ENCODE results near the gene CACNG3. TPM values are rescaled to one million over a fixed set of nuclear protein-coding genes. Genes with fewer than 3 reads are reported as not detected.
"Not testable (repeated sequence)": the region's sequence is repeated elsewhere in the genome, so short reads cannot be mapped to it uniquely, and the experiment has no call there.

CACNG3 gene
- total and polyA plus RNA-seq, 7 experiments from 2014 or later: not detected

GRCh38 chr16:24218299-24218698, 37.8 kb upstream of the CACNG3 start:
- no peaks in the 10 kb centered on the region for H3K27me3 Mint-ChIP-seq

GRCh38 chr16:24221219-24221618, 34.9 kb upstream of the CACNG3 start:
- Histone ChIP-seq H3K4me3 (ENCODE audit: low read length) (no peak overlapping the region), H3K4me1 (ENCODE audit: control insufficient read depth in 2 of 2, insufficient read depth in 2 of 2, low read length in 2 of 2) (no peaks in the 10 kb centered on the region), H3K9me3 (ENCODE audit: control insufficient read depth in 2 of 3, low read length in 3 of 3) (no peaks in the 10 kb centered on the region), H3K27me3 (ENCODE audit: control insufficient read depth in 2 of 2, insufficient read depth in 2 of 2, low read length in 2 of 2) (no peaks in the 10 kb centered on the region), H3K36me3 (ENCODE audit: control insufficient read depth in 2 of 3, insufficient read depth in 3 of 3, low read length in 3 of 3) (peaks cover 0 to 2% (median 0%) of the 10 kb centered on the region in 3 experiments), H3K27ac (ENCODE audit: low read depth, low read length) (no peak overlapping the region)
- Mint-ChIP-seq H3K27ac (no peak overlapping the region), H3K36me3 (peaks cover 7 to 61% (median 29%) of the 10 kb centered on the region in 5 donors), H3K4me3 (no peak overlapping the region), H3K4me1 (peaks cover 0 to 2% (median 0%) of the 10 kb centered on the region in 7 donors), H3K9me3 (peaks cover 0 to 31% (median 5%) of the 10 kb centered on the region in 11 donors), H3K27me3 (no peaks in the 10 kb centered on the region)
- no peak for ATAC-seq
- intact Hi-C loops (cut with micrococcal nuclease): no loop called here
- ChIA-PET POLR2A (no interaction called here), CTCF (interaction anchor here (0.6 to 0.7 kb wide), 2 partner anchors 147 to 371 kb away, joined by 3 to 6 read pairs; no protein-coding TSS in a partner anchor)
- no peak for DNase-seq

More at GRCh38 chr16:24218299-24218698, 37.8 kb upstream of the CACNG3 start:
- no peak overlapping the region for H3K27ac ChIP-seq (ENCODE audit: low read depth, low read length)
- no peaks in the 10 kb centered on the region for H3K4me1 ChIP-seq (ENCODE audit: control insufficient read depth in 2 of 2, insufficient read depth in 2 of 2, low read length in 2 of 2)
- Mint-ChIP-seq H3K9me3 (peaks cover 0 to 24% (median 0%) of the 10 kb centered on the region in 11 donors), H3K4me3 (no peak overlapping the region), H3K36me3 (peaks cover 20 to 84% (median 44%) of the 10 kb centered on the region in 5 donors), H3K4me1 (peaks cover 0 to 2% (median 0%) of the 10 kb centered on the region in 7 donors), H3K27ac (no peak overlapping the region)
- intact Hi-C loops (cut with micrococcal nuclease): no loop called here
- H3K9me3 ChIP-seq (ENCODE audit: control insufficient read depth in 2 of 3, low read length in 3 of 3): no peaks in the 10 kb centered on the region
- no peak for DNase-seq
- ChIA-PET POLR2A (no interaction called here), CTCF (no interaction called here)
- no peak overlapping the region for H3K4me3 ChIP-seq (ENCODE audit: low read length)
- no peak for ATAC-seq
- H3K27me3 ChIP-seq (ENCODE audit: control insufficient read depth in 2 of 2, insufficient read depth in 2 of 2, low read length in 2 of 2): no peaks in the 10 kb centered on the region
- peaks cover 0 to 18% (median 0%) of the 10 kb centered on the region in 3 experiments for H3K36me3 ChIP-seq (ENCODE audit: control insufficient read depth in 2 of 3, insufficient read depth in 3 of 3, low read length in 3 of 3)

- Histone ChIP-seq H3K4me1 (ENCODE audit: control insufficient read depth in 2 of 2, insufficient read depth in 2 of 2, low read length in 2 of 2) (no peaks in the 10 kb centered on the region), H3K9me3 (ENCODE audit: control insufficient read depth in 2 of 3, low read length in 3 of 3) (no peaks in the 10 kb centered on the region), H3K27me3 (ENCODE audit: control insufficient read depth in 2 of 2, insufficient read depth in 2 of 2, low read length in 2 of 2) (no peaks in the 10 kb centered on the region), H3K36me3 (ENCODE audit: control insufficient read depth in 2 of 3, insufficient read depth in 3 of 3, low read length in 3 of 3) (no peaks in the 10 kb centered on the region), H3K27ac (ENCODE audit: low read depth, low read length) (no peak overlapping the region), H3K4me3 (ENCODE audit: low read length) (no peak overlapping the region)
- no peaks in the 10 kb centered on the region for H3K4me1 Mint-ChIP-seq
- peaks cover 0 to 7% (median 4%) of the 10 kb centered on the region in 11 donors for H3K9me3 Mint-ChIP-seq
- H3K27me3 Mint-ChIP-seq: peaks cover 0 to 4% (median 0%) of the 10 kb centered on the region in 5 donors
- ChIA-PET POLR2A (interaction anchor here (0.7 kb wide), 1 partner anchor 930 kb away, joined by 3 read pairs; no protein-coding TSS in a partner anchor), CTCF (no interaction called here)
- H3K27ac Mint-ChIP-seq: no peak overlapping the region
- peaks cover 0 to under 1% (median 0%) of the 10 kb centered on the region in 5 donors for H3K36me3 Mint-ChIP-seq
- H3K4me3 Mint-ChIP-seq: no peak overlapping the region
- DNase-seq: no peak
- ATAC-seq: no peak
- intact Hi-C loops (cut with micrococcal nuclease): no loop called here
Measured at GRCh38 chr16:24228514-24228913, 27.6 kb upstream of the CACNG3 start.

- Mint-ChIP-seq H3K36me3 (peaks cover 0 to 3% (median 0%) of the 10 kb centered on the region in 5 donors), H3K4me3 (no peak overlapping the region), H3K9me3 (peaks cover 0 to 25% (median 6%) of the 10 kb centered on the region in 11 donors), H3K27ac (no peak overlapping the region), H3K4me1 (no peaks in the 10 kb centered on the region), H3K27me3 (peaks cover 2 to 20% (median 12%) of the 10 kb centered on the region in 5 donors)
- Histone ChIP-seq H3K36me3 (ENCODE audit: control insufficient read depth in 2 of 3, insufficient read depth in 3 of 3, low read length in 3 of 3) (no peaks in the 10 kb centered on the region), H3K9me3 (ENCODE audit: control insufficient read depth in 2 of 3, low read length in 3 of 3) (no peaks in the 10 kb centered on the region), H3K4me3 (ENCODE audit: low read length) (no peak overlapping the region), H3K27ac (ENCODE audit: low read depth, low read length) (no peak overlapping the region), H3K27me3 (ENCODE audit: control insufficient read depth in 2 of 2, insufficient read depth in 2 of 2, low read length in 2 of 2) (peaks cover 0 to 2% of the 10 kb centered on the region in 2 donors), H3K4me1 (ENCODE audit: control insufficient read depth in 2 of 2, insufficient read depth in 2 of 2, low read length in 2 of 2) (no peaks in the 10 kb centered on the region)
- ATAC-seq: no peak
- no peak for DNase-seq
- POLR2A ChIA-PET: no interaction called here
- CTCF ChIA-PET: no interaction called here
- intact Hi-C loops (cut with micrococcal nuclease): no loop called here
Measured at GRCh38 chr16:24232936-24233335, 23.2 kb upstream of the CACNG3 start.

- Mint-ChIP-seq H3K4me1 (no peaks in the 10 kb centered on the region), H3K9me3 (peaks cover 6 to 41% (median 15%) of the 10 kb centered on the region in 11 donors), H3K27ac (no peak overlapping the region), H3K36me3 (peaks cover 0 to 10% (median 3%) of the 10 kb centered on the region in 5 donors), H3K4me3 (no peak overlapping the region), H3K27me3 (peaks cover 2 to 20% (median 12%) of the 10 kb centered on the region in 5 donors)
- Histone ChIP-seq H3K36me3 (ENCODE audit: control insufficient read depth in 2 of 3, insufficient read depth in 3 of 3, low read length in 3 of 3) (no peaks in the 10 kb centered on the region), H3K4me3 (ENCODE audit: low read length) (no peak overlapping the region), H3K27me3 (ENCODE audit: control insufficient read depth in 2 of 2, insufficient read depth in 2 of 2, low read length in 2 of 2) (peaks cover 0 to 2% of the 10 kb centered on the region in 2 donors), H3K9me3 (ENCODE audit: control insufficient read depth in 2 of 3, low read length in 3 of 3) (peaks cover 0 to 11% (median 0%) of the 10 kb centered on the region in 3 experiments), H3K27ac (ENCODE audit: low read depth, low read length) (no peak overlapping the region), H3K4me1 (ENCODE audit: control insufficient read depth in 2 of 2, insufficient read depth in 2 of 2, low read length in 2 of 2) (no peaks in the 10 kb centered on the region)
- DNase-seq: no peak
- intact Hi-C loops (cut with micrococcal nuclease): no loop called here
- ChIA-PET POLR2A (no interaction called here), CTCF (interaction anchor here (0.7 to 0.9 kb wide), 3 partner anchors 21 to 954 kb away, joined by 3 read pairs; no protein-coding TSS in a partner anchor)
- no peak for ATAC-seq
Measured at GRCh38 chr16:24234737-24235136, 21.4 kb upstream of the CACNG3 start.

GRCh38 chr16:24235806-24236205, 20.3 kb upstream of the CACNG3 start:
- H3K27ac ChIP-seq (ENCODE audit: low read depth, low read length): no peak overlapping the region
- ChIA-PET CTCF (no interaction called here), POLR2A (no interaction called here)
- peaks cover 2 to 27% (median 16%) of the 10 kb centered on the region in 5 donors for H3K27me3 Mint-ChIP-seq
- peaks cover 0 to 2% of the 10 kb centered on the region in 2 donors for H3K27me3 ChIP-seq (ENCODE audit: control insufficient read depth in 2 of 2, insufficient read depth in 2 of 2, low read length in 2 of 2)
- H3K4me3 Mint-ChIP-seq: no peak overlapping the region
- H3K27ac Mint-ChIP-seq: no peak overlapping the region
- no peaks in the 10 kb centered on the region for H3K4me1 Mint-ChIP-seq
- peaks cover 0 to 11% (median 0%) of the 10 kb centered on the region in 3 experiments for H3K9me3 ChIP-seq (ENCODE audit: control insufficient read depth in 2 of 3, low read length in 3 of 3)
- no peak for ATAC-seq
- no peaks in the 10 kb centered on the region for H3K4me1 ChIP-seq (ENCODE audit: control insufficient read depth in 2 of 2, insufficient read depth in 2 of 2, low read length in 2 of 2)
- no peaks in the 10 kb centered on the region for H3K36me3 ChIP-seq (ENCODE audit: control insufficient read depth in 2 of 3, insufficient read depth in 3 of 3, low read length in 3 of 3)
- intact Hi-C loops (cut with micrococcal nuclease): no loop called here
- H3K4me3 ChIP-seq (ENCODE audit: low read length): no peak overlapping the region
- peaks cover 6 to 41% (median 15%) of the 10 kb centered on the region in 11 donors for H3K9me3 Mint-ChIP-seq
- H3K36me3 Mint-ChIP-seq: peaks cover 0 to 10% (median 6%) of the 10 kb centered on the region in 5 donors
- no peak for DNase-seq

- H3K4me3 ChIP-seq (ENCODE audit: low read length); H3K27ac ChIP-seq (ENCODE audit: low read depth, low read length); CTCF ChIA-PET; DNase-seq; H3K36me3 ChIP-seq (ENCODE audit: control insufficient read depth in 2 of 3, insufficient read depth in 3 of 3, low read length in 3 of 3); POLR2A ChIA-PET; H3K4me3 Mint-ChIP-seq; H3K27me3 ChIP-seq (ENCODE audit: control insufficient read depth in 2 of 2, insufficient read depth in 2 of 2, low read length in 2 of 2); H3K27ac Mint-ChIP-seq; intact Hi-C loops (cut with micrococcal nuclease); H3K4me1 Mint-ChIP-seq; H3K4me1 ChIP-seq (ENCODE audit: control insufficient read depth in 2 of 2, insufficient read depth in 2 of 2, low read length in 2 of 2); ATAC-seq: not testable (repeated sequence)
- H3K9me3 Mint-ChIP-seq: peaks cover 6 to 41% (median 15%) of the 10 kb centered on the region in 11 donors
- H3K36me3 Mint-ChIP-seq: peaks cover 0 to 10% (median 6%) of the 10 kb centered on the region in 5 donors
- H3K9me3 ChIP-seq (ENCODE audit: control insufficient read depth in 2 of 3, low read length in 3 of 3): peaks cover 0 to 11% (median 0%) of the 10 kb centered on the region in 3 experiments
- H3K27me3 Mint-ChIP-seq: peaks cover 0 to 39% (median 23%) of the 10 kb centered on the region in 5 donors
Measured at GRCh38 chr16:24238846-24239245, 17.3 kb upstream of the CACNG3 start.
